Liver (tissue), 3 donors: ENCODE data around the gene ARSB.

ENCODE experiments used
- CTCF ChIP-seq: fragments of 150-350 bp; IDR thresholded peaks from 2 replicates; pipeline ENCODE4 v1.5.1; 2017; ENCODE audit warnings: improper control_type of control experiment, low read depth, low read length; ENCODE audit not compliant: missing input control
- EGR1 ChIP-seq, 2 donors: IDR thresholded peaks; 2 replicates each; pipeline ENCODE4 v1.6.1; 2016 to 2018; ENCODE audit warnings: antibody characterized with exemption in 2 of 2, low read depth in 2 of 2
- FOXA1 ChIP-seq: IDR thresholded peaks from 2 replicates; pipeline ENCODE4 v1.6.1; 2016; ENCODE audit warnings: antibody characterized with exemption
- GABPA ChIP-seq, 2 donors: IDR thresholded peaks in 1 of 2; conservative IDR thresholded peaks in 1 of 2; 2 replicates each; pipeline ENCODE4 v1.6.1; 2016; ENCODE audit warnings: antibody characterized with exemption in 2 of 2, mild to moderate bottlenecking in 1 of 2, moderate library complexity in 1 of 2
- JUND ChIP-seq, 2 donors: IDR thresholded peaks; 2 replicates each; pipeline ENCODE4 v1.6.1; 2016; ENCODE audit warnings: antibody characterized with exemption in 2 of 2
- RXRA ChIP-seq, 2 donors: IDR thresholded peaks; 2 replicates each; pipeline ENCODE4 v1.6.1; 2017 to 2018; ENCODE audit warnings: antibody characterized with exemption in 2 of 2, mild to moderate bottlenecking in 1 of 2
- SP1 ChIP-seq: IDR thresholded peaks from 2 replicates; pipeline ENCODE4 v1.6.1; 2018; ENCODE audit warnings: antibody characterized with exemption, mild to moderate bottlenecking
- TAF1 ChIP-seq: conservative IDR thresholded peaks from 2 replicates; pipeline ENCODE4 v1.6.1; 2016; ENCODE audit warnings: antibody characterized with exemption, mild to moderate bottlenecking
- YY1 ChIP-seq: IDR thresholded peaks from 2 replicates; pipeline ENCODE4 v1.6.1; 2016; ENCODE audit warnings: antibody characterized with exemption, mild to moderate bottlenecking
- TF ChIP-seq, protein P1 (sequence below): IDR thresholded peaks from 2 replicates; pipeline ENCODE4 v1.6.1; 2016; ENCODE audit warnings: antibody characterized with exemption, mild to moderate bottlenecking
- TF ChIP-seq, protein P2 (sequence below): IDR thresholded peaks from 2 replicates; pipeline ENCODE4 v1.6.1; 2016; ENCODE audit warnings: antibody characterized with exemption
- TF ChIP-seq, protein P3 (sequence below): IDR thresholded peaks from 2 replicates; pipeline ENCODE4 v1.6.1; 2016; ENCODE audit warnings: antibody characterized with exemption
- TF ChIP-seq, protein P4 (sequence below): IDR thresholded peaks from 2 replicates; pipeline ENCODE4 v1.6.1; 2016; ENCODE audit warnings: antibody characterized with exemption
- donor health status: healthy.
- donor health status: healthy.

DNA sequence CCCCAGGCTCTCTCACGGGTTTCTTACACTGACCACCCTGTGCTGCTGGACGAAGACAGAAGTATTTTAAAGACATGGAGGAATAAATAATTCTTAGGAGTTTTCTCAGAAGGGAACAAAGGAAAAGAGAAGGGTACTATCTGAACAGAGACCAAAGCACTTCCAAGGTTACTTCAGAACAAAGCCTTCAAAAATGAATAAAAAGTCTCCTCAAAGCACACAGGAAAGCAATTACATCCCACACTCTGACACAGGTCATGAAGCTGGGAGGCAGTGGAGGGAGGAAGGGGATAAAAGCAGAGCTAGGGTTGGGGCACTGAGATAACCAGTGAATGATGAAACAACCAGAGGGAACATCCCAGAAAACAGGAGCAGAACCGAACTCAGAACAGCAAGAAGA is 151.8 kb downstream of the ARSB start:
- no peak for TF ChIP-seq CTCF
- TF ChIP-seq, protein P1, sequence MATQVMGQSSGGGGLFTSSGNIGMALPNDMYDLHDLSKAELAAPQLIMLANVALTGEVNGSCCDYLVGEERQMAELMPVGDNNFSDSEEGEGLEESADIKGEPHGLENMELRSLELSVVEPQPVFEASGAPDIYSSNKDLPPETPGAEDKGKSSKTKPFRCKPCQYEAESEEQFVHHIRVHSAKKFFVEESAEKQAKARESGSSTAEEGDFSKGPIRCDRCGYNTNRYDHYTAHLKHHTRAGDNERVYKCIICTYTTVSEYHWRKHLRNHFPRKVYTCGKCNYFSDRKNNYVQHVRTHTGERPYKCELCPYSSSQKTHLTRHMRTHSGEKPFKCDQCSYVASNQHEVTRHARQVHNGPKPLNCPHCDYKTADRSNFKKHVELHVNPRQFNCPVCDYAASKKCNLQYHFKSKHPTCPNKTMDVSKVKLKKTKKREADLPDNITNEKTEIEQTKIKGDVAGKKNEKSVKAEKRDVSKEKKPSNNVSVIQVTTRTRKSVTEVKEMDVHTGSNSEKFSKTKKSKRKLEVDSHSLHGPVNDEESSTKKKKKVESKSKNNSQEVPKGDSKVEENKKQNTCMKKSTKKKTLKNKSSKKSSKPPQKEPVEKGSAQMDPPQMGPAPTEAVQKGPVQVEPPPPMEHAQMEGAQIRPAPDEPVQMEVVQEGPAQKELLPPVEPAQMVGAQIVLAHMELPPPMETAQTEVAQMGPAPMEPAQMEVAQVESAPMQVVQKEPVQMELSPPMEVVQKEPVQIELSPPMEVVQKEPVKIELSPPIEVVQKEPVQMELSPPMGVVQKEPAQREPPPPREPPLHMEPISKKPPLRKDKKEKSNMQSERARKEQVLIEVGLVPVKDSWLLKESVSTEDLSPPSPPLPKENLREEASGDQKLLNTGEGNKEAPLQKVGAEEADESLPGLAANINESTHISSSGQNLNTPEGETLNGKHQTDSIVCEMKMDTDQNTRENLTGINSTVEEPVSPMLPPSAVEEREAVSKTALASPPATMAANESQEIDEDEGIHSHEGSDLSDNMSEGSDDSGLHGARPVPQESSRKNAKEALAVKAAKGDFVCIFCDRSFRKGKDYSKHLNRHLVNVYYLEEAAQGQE = no peak
- TF ChIP-seq YY1 = no peak
- TF ChIP-seq SP1 = no peak
- TF ChIP-seq, protein P2, sequence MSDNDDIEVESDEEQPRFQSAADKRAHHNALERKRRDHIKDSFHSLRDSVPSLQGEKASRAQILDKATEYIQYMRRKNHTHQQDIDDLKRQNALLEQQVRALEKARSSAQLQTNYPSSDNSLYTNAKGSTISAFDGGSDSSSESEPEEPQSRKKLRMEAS = no peak
- no peak for TF ChIP-seq GABPA (IDR thresholded peaks at IDR 0.05 in 1 of 2, conservative IDR thresholded peaks at IDR 0.05 in 1 of 2)
- TF ChIP-seq EGR1 (IDR thresholded peaks at IDR 0.05; ENCODE audit: low read depth in 2 of 2) = no peak
- TF ChIP-seq TAF1 = no peak
- TF ChIP-seq JUND (IDR thresholded peaks at IDR 0.05) = no peak
- no peak for TF ChIP-seq RXRA (IDR thresholded peaks at IDR 0.05)
- TF ChIP-seq FOXA1 = no peak
- TF ChIP-seq, protein P3, sequence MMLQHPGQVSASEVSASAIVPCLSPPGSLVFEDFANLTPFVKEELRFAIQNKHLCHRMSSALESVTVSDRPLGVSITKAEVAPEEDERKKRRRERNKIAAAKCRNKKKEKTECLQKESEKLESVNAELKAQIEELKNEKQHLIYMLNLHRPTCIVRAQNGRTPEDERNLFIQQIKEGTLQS = no peak
- TF ChIP-seq, protein P4, sequence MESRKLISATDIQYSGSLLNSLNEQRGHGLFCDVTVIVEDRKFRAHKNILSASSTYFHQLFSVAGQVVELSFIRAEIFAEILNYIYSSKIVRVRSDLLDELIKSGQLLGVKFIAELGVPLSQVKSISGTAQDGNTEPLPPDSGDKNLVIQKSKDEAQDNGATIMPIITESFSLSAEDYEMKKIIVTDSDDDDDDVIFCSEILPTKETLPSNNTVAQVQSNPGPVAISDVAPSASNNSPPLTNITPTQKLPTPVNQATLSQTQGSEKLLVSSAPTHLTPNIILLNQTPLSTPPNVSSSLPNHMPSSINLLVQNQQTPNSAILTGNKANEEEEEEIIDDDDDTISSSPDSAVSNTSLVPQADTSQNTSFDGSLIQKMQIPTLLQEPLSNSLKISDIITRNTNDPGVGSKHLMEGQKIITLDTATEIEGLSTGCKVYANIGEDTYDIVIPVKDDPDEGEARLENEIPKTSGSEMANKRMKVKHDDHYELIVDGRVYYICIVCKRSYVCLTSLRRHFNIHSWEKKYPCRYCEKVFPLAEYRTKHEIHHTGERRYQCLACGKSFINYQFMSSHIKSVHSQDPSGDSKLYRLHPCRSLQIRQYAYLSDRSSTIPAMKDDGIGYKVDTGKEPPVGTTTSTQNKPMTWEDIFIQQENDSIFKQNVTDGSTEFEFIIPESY = no peak
